GM19193 (cell line): ENCODE results near the gene HSPBP1.

ENCODE experiments used
- POLR2A ChIP-seq: IDR thresholded peaks from 4 replicates; pipeline ENCODE4 v1.6.1; 2011; ENCODE audit not compliant: insufficient read depth, insufficient read length; ENCODE audit errors: extremely low read depth

HSPBP1 gene

DNA sequence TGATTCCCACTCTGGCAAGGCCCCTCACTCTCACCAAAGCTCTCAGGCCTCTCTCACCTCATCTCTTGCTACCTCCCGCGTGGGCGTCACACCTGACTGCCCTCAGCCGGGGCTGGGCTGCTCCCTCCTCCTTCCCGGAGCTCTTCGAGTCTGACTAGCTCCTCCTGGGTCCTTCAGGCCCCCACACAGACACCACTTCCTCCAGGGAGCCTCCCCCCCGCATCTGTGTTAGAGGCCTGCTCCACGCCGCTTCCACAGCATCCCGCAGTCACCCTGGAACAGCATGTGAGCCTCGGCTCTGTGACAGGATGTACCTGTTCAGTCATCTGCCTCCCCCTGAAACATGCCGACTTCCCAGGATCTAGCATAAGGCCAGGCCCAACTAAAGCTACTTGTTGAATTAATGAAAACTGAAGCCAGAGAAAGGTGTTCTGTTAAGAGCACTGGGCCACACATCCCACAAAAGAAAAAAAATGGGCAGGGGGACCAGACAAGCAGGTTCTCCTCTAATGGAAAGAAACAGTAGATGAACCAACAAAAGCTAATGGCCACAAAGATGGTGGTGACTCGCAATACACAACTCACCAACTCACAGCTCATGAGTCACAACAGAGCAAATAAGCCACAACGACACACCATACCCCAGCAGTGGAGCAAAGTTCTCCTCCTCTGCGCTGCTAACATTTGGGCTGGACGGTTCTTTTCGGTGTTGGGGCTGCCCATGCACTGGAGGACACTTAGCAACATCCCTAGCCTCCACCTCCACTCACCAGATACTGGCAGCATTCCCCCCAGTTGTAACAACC is 24.1 kb downstream of the HSPBP1 start:
- peak; percentile 1 for TF ChIP-seq POLR2A

DNA sequence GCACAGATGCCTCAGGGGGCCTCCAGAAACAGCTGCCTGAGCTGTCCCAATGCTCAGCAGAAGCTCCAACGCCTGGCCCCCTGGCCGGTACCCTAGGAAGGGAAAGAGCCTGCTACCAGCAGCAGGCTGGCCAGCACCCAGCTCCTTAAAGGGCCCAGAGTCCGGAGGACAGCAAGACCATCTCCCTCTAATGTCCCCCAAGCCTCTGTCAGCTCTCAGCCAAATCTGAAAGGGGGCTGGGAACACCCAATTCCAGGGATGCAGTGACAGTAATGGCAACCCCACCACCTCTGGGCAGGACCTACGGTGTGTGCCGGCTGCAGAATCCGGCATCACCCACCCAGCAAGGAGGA is 25.3 kb downstream of the HSPBP1 start:
- TF ChIP-seq POLR2A: peak; percentile 3

DNA sequence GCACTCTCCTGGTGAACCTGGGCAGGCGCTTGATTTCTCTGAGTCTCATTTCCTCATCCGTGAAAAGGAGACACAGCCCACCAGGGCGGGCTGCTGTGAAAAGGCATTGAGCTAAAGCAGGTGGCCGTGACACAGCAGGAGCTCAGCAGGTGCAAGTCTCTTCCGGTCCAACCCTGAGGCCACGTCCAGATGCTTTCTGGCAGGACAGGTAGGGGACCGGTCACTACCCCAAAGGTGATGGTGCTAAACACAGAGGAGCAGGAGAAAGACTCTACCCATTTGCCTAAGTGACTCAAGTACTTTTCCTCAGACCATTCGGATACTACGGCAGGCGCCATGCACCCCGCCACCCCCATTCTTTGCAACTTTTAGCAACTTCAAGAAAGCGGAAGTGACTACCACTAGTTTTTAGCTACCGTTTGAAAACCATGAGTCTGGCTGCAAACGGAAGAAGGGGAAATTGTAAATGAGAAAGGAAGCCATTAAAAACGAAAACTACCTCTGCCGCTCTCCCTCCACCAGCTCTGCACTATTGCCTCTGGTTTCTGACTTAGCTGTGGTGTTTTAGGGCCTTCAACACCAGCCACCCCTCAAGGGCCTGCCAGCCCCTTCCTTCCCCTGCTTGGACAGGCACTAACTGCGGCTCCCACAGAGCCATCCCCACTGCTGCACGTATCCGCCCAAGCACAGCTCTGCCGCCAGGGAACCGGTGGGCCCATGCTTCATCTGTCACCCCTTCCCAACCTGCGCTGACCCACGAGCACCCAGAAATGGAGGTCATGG is 25.9 kb downstream of the HSPBP1 start:
- peak; percentile 54 for TF ChIP-seq POLR2A

DNA sequence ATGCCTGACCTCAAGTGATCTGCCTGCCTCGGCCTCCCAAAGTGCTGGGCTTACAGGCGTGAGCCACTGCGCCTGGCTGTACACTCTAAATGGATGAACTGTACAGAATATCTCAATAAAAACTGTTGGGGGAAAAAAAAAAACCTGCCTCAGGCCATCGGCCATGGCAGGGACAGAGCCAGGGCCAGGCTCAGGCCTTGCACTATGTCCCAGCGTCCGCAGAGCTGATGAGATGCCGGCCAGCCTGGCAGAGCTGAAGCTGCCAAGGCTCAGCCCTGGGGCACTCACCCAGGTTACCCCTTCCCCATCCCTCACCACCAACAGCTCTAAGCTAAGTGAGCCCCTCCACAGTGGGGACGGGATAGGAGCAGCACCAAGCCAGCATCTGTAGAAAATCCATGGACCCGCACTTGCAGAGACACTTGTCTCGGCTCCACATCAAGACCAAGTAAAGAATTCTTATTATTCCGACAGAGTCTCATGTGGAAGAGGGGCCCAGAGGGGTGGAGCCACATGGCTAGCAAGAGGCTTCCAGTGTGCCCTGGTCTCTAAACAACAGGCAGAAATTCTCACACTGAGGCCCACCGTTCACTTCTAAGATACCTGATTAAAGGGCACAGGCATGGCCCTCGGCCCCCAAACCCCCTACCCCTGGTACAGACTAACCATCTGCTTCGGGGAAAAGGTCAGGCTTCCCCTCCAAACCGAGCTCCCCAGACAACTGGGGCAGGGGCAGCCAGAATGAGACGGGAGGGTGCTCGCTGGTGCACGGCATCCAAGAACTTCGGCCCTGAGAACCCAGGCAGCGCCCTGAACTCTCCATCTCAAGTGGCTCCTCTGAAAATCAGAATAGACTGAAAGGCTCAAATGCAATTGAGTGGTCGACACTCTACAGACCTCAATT is 26.9 kb downstream of the HSPBP1 start:
- TF ChIP-seq POLR2A: no peak

DNA sequence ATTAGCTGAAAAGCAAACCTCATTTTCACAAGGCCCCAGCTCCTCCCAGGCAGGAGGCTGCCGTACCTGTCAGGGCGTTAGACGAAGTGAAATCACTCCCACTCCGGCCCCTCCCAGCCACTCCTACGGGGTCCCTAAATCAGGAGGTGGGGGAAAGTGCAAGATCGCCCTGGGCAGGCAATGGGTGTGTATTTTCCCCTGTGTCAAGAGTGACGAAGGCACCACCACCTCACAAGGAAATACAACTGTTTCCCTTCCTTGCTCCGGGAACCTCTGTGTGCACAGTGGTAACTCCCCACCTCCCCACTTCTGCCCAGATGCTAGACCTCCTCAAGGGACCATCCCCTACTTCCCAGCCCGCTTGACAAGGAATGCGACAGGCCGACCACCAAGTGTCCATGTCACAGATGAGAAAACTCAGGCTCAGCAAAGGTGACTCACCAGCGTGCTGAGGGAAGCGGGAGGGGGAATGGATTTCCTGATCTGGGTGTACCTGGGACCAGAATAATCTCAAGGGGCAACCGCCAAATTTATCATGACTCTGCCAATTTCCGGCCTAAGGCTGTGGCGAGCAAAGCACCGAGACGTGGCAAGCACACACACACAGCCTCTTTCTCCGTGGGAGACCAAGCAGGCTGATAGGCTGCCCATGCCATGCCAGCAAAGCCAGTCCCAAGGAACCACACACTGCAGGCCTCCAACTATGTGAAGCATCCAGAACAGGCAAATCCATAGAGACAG is 28.4 kb downstream of the HSPBP1 start:
- TF ChIP-seq POLR2A: no peak

DNA sequence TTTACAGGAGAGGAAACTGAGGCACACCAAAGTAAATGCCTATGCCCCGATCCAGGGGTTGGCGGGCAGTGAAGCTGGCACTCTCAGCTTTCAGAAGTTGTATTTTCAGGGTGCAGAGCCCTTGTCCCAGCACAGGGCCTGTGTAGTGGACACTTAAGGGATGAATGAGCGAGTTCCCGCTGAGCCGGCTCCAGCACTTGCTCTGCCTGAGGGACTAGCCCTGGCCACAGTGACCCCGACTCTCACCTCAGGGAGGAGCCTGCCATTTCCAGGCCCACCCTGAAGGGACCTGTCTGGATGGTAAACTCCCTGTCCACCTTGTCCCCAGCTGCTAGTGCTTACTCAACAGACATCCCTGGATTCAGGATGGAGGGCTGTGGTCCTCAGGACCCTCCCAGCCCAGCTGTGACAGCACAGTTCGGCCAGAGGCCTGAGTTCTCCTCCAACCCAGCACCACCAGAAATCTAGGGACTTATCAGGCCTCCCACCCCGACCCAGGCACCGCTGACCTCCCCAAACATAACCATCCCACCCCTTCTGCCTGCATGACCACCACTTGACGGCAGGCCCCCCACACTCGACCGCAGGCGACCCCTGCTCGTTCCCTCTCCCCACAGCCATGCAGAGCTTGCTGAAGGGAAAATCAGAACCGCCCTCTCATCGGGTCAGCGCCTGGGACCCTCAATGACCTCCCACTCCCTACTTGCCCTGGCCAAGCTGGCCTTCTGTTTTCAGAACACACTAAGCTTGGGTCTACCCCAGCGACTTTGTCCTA is 29.5 kb downstream of the HSPBP1 start:
- TF ChIP-seq POLR2A: no peak

DNA sequence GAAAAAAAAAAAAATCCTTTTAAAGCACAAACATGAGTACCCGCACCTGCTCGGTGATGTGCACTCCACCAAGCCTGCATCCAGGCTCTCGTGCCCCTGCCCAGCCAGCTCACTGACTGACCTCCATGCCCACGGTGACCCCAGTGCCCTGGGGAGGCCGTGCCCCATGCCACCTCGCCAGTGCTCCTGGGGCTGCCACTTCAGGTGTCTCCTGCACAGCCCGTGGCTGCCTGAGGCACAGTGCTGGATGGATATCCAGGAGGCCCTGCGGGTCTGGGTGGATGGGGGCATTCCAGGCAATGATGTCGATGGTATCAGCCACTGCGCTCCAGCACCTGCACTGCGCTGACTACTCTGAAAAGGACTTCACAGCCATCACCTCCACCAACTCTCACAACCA is 30.1 kb downstream of the HSPBP1 start:
- TF ChIP-seq POLR2A: no peak

DNA sequence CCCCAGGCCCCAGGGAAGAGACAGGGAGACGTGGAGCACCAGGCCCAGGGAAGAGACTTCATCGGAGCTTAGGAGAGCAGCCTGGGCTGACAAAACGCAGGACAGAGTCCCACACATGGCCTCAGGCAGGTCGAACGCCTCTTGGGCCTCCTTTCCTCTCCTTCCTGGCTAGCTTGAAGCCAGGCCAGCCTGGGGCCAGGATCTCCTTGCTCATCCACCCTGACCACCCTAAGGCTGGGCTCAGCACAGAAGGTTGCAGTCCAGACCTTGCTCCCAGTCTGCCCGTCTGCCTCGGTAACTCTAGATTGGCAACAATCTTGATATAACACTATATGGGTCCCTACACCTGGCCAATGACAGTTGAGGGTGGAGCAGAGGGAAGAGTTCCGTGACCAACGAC is 31.2 kb downstream of the HSPBP1 start:
- no peak for TF ChIP-seq POLR2A

DNA sequence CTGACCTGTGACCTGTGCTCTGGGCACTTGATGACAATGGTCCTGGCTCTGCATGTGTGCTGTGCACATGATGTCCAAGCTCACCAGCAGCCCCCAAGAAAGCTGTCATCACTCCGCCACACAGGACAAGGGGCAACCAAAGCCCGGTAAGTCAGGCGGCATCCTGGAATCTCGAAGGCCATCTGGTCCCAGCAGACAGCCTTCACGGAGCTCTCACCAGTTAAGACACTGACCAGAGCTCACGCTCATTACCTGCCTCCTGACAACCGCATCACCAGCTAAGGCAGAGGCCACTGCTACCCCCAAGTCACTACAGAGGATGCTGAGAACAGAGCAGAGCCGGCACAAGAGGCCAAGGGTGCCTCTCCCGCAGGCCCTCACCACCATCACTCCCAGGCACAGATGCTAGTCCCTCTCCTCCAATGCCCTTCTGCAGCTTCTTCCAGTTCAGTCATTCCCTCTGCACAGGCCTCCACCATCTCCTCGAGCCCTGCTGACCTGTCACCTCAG is 31.7 kb downstream of the HSPBP1 start:
- no peak for TF ChIP-seq POLR2A

DNA sequence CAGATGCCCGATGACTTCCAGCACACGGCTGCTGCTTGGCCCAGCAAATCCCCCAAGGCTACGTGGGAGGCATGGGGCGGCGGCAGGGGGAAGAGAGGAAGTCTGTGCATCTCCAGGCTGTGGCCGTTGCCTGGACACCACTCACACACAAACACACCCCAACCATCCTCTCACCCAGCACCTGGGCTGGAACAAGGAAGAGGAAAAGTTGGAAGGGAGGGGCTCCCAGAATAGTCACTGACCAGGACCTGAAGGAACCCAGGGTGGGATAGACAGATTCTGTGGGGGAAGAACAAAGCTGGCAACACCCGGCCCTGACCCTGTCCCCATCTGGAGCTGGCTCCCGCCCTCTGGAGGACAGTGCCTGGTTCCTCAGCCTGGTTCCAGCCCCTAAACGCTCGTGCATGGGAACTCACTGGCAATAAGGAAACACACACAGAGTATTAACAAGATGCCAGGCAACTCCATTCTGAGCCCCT is 32.2 kb downstream of the HSPBP1 start:
- TF ChIP-seq POLR2A: no peak

DNA sequence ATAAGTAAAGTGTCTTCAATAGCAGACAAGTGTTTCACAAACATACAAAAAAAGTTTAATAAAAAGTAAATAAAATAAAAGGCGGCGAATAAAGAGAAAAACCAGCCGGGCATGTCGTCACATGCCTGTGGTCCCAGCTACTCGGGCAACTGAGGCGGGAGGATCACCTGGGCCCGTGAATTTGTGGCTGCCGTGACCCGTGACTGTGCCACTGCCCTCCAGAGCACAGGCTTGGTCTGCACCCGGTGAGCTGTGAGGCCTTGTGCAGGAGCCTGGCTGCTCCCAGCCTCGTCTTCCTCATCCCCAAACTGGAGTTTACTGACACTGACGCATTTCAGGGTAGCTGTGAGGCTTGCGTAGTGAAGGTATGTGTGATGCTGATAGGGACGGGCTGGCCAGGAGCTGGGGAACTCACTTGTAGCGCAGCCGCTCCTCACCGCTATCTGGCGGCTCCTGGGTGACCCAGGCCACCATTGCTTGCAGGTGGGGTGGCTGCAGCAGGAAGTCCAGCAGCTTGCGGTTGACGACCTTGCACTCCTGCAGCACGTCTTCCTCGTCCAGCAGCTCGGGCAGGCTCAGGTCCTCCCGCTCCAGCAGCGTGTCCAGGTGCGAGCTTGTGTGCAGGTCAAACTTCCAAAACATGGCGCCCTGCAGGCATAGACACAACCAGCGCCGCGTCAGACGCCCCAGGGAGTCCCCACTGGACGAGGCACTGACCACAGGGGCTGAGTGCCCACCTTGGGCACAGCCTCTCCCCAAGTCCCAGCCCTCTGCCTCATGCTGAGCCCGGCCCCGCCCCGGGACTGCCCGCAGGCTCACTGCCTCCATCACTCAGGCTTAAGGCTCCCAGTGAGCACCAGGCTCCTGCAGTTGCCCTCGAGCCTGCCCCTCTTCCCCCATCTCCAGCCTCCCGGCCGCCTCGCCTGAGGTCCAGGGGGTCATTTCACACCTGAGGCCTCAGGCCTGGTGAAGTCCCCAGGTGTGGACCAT is 33.2 kb downstream of the HSPBP1 start:
- TF ChIP-seq POLR2A: no peak

DNA sequence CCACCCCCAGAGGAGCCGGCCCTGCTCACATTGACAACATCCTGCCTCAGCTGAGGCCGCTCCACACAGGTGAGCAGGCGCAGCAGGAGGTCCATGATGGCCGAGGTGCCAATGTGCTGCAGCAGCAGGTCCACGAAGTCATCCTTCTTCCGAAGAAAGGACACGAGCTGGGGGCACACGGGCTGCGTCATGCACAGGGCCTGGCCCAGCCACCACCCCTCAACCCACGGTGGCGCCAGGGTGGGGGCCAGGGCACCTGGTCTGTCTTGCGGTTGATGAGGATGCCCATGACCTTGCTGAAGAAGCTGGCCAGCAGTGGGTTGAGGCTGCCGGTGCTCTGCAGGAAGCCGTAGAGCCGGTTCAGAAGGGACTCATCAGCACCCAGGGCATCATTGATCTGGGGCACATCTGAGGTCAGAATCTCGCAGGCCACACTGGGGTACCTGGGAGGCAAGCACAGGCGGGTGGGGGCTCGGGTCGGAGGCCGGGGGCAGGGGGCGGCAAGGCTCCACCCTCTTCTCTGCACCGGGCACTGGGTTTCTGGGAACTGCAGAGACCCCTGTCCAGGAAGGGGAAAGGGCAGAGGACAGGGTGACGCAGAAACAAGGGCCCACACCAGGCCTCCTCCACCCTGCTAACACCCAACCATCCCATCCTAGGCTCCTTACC is 34.5 kb downstream of the HSPBP1 start:
- TF ChIP-seq POLR2A: no peak
